ENCODE data around the gene KAT8. TPM values are rescaled to one million over a fixed set of nuclear protein-coding genes. Genes with fewer than 3 reads are reported as not detected.

KAT8 gene
- 30.5 and 30.7 TPM in 2 replicates for total RNA-seq (2014; rRNA removed)
- polyA plus RNA-seq (2012): 16.7 TPM

DNA sequence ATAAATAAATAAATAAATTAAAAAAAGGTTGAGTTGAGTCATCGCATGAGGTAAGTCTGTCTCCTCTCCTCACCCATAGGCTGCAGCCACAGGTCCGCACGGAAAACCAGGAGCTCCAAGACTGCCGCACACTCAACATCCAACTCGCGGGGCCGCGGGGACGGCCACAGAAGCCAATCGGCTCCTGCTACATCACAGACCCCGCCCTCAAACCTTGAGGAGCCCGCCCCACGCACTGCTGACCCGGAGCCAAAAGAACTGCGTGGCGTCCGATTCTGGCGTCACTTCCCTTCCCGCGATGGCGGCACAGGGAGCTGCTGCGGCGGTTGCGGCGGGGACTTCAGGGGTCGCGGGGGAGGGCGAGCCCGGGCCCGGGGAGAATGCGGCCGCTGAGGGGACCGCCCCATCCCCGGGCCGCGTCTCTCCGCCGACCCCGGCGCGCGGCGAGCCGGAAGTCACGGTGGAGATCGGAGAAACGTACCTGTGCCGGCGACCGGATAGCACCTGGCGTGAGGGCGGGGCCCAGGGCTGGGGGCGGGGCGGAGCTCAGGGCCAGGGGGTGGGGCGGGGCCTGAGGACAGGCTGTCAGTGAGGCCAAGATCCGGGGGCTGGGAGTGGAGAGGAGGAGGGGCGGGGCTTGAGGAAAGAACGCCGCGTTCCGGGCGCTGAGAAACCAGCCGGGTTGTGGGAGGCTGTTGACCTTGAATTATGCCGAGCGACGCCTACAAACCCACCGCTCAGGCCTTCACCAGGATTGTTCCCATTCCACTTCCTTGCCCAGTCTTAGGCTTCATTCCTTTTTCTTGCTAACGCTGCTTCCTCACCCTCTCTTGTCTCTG, at the start of gene KAT8:
TSS of gene KAT8 (plus strand) at position 281 of the 839 bp plus-strand sequence. CDS start at position 299, 18 bp downstream.
- peak; percentile 98 for DNase-seq (ENCODE audit: low read depth)

GRCh38 chr16:31071861-31072260, 45.6 kb upstream of the KAT8 start:
- DNase-seq (ENCODE audit: low read depth): peak; percentile 100

DNA sequence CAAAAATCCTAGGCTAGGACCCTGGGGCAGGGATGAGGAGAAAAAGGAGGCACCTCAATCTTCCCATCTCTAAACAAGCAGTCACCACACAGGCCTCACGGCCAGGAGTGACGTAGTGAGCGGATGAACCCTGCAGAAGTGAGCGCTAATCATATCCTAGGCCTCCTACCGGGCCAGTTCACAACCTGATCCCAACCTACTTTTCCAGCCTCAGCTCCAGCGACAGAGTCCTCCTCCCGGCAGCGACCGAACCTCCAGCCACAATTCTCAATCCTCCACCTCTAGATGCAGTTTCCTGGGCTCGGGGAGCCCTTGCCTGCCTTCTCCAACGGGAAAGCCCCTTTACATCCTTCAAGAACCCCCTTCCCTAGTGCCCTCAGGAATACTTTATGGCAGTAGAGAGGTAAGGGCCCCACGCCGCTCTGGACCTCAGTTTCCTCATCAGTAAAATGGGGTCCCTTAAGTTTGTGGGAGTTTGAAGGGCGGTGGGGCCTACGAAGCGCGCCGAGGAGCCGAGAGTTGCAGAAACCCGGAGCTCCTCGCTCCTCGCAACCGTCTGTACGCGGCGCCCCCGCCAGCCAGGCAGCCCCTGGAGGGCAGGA, 44.8 kb upstream of the KAT8 start:
- DNase-seq (ENCODE audit: low read depth): peak; percentile 68

DNA sequence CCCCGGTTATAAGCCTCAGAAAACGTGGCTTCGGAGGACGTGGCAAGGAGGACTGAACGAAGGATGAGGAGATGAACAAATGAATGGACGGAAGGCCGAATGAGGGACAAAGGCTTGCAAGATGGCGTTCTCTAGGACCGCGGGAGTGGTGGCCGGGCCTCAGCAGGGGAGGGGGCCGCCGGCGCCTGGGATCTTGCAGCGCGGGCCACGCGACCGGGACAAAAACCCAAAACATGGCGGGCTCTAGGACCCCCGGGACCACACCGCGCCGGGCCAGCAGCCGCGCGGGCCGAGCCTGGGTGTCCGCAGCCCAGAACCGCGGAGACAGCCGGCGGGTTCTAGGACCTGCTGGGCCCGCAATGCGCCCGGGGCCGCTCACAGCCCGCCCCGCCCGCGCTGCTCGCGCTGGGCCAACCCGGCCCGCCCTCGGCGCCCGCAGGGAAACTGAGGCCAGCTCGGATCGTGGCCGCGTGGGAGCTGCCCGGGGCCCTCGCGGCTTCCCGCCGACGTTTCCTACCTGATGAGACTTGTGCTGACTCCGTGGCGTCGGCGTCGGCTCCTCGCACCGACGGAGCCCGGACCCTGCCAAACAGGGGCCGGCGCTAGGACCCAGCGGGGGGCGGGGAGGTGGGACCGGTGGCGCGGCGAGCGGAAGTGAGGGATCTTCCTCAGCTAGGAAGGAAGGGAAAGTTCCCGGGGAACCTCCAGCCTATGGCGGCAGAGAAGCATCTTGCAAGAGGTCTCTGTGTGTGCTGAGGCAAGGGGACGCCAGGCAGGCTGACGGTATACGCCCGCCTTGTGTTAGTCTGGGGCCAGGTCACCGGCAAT, 44.1 kb upstream of the KAT8 start:
- peak; percentile 89 for DNase-seq (ENCODE audit: low read depth)

- DNase-seq (ENCODE audit: low read depth): peak; percentile 99
Measured at GRCh38 chr16:31073970-31074813, 43.3 kb upstream of the KAT8 start, which contains the start of the genes ZNF646 and ZNF668. ZNF646 (plus strand) TSS chr16:31074422; CDS start chr16:31076325, 1,903 bp downstream. ZNF668 (minus strand) TSS chr16:31074240; CDS start chr16:31064459, 9,781 bp downstream.

DNA sequence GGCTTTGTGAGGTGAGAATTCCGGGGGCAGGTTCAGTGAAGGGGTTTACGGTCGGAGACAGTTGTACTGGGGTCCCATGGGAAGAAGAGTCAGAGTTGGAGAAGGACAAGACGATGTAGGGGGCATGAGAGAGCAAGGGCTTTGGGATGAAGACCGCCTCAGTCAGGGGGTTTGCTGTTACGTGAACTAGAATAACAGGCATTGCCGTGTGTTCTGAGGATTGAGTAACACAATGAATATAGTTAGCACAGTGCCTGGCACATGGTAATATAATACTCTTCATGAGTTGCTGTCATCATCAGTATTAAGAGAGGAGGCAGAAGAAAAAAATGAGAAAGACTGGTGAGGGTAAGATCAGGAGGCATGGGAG, 42.7 kb upstream of the KAT8 start:
- no peak for DNase-seq (ENCODE audit: low read depth)

DNA sequence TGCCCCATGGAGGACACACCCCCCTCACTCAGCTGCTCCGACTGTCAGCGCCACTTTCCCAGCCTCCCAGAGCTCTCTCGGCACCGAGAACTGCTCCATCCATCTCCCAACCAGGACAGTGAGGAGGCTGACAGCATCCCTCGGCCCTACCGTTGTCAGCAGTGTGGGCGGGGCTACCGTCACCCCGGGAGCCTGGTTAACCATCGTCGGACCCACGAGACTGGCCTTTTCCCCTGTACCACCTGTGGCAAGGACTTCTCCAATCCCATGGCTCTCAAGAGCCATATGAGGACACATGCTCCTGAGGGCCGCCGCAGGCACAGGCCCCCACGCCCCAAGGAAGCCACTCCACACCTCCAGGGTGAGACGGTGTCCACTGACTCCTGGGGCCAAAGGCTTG, 41.1 kb upstream of the KAT8 start:
- DNase-seq (ENCODE audit: low read depth): no peak

- DNase-seq (ENCODE audit: low read depth): no peak
Measured at GRCh38 chr16:31077024-31077423, 40.4 kb upstream of the KAT8 start.

DNA sequence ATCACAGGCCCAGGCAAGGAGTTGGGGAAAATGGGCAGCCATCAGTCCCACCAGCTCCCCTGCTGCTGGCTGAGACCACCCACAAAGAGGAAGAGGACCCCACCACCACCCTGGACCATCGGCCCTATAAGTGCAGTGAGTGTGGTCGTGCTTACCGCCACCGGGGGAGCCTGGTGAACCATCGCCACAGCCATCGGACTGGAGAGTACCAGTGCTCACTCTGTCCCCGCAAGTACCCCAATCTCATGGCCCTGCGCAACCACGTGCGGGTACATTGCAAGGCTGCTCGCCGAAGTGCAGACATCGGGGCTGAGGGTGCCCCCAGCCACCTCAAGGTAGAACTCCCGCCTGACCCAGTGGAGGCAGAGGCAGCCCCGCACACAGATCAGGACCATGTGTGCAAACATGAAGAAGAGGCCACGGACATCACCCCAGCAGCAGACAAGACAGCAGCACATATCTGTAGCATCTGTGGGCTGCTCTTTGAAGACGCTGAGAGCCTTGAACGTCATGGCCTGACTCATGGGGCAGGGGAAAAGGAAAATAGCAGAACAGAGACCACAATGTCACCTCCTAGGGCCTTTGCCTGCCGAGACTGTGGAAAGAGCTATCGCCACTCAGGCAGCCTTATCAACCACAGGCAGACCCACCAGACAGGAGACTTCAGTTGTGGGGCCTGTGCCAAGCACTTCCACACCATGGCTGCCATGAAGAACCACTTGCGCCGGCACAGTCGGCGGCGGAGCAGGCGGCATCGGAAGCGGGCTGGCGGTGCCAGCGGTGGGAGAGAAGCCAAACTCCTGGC, 39.7 kb upstream of the KAT8 start:
- DNase-seq (ENCODE audit: low read depth): no peak

GRCh38 chr16:31078597-31079341, 38.7 kb upstream of the KAT8 start:
- no peak for DNase-seq (ENCODE audit: low read depth)

DNA sequence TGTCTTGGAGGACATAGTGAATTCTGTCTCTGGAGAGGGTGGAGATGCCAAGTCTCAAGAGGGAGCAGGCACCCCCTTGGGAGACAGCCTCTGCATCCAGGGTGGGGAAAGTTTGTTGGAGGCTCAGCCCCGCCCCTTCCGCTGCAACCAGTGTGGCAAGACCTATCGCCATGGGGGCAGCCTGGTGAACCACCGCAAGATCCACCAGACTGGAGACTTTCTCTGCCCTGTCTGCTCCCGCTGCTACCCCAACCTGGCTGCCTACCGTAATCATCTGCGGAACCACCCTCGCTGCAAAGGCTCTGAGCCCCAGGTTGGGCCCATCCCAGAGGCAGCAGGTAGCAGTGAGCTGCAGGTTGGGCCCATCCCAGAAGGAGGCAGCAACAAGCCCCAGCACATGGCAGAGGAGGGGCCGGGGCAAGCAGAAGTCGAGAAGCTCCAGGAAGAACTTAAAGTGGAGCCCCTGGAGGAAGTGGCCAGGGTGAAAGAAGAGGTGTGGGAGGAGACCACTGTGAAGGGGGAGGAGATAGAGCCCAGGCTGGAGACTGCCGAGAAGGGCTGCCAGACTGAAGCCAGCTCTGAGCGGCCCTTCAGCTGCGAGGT, 38.0 kb upstream of the KAT8 start:
- no peak for DNase-seq (ENCODE audit: low read depth)

DNA sequence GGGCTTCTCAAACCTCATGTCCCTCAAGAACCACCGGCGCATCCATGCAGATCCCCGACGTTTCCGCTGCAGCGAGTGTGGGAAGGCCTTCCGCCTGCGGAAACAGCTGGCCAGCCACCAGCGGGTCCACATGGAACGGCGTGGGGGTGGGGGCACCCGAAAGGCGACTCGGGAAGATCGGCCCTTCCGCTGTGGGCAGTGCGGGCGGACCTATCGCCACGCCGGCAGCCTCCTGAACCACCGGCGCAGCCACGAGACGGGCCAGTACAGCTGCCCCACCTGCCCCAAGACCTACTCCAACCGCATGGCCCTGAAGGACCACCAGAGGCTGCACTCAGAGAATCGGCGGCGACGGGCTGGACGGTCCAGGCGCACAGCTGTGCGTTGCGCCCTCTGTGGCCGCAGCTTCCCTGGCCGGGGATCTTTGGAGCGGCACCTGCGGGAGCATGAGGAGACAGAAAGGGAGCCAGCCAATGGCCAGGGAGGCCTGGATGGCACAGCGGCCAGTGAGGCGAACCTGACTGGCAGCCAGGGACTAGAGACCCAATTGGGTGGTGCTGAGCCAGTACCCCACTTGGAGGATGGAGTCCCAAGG, 37.3 kb upstream of the KAT8 start:
- no peak for DNase-seq (ENCODE audit: low read depth)

GRCh38 chr16:31080756-31081419, 36.6 kb upstream of the KAT8 start:
- DNase-seq (ENCODE audit: low read depth): no peak

DNA sequence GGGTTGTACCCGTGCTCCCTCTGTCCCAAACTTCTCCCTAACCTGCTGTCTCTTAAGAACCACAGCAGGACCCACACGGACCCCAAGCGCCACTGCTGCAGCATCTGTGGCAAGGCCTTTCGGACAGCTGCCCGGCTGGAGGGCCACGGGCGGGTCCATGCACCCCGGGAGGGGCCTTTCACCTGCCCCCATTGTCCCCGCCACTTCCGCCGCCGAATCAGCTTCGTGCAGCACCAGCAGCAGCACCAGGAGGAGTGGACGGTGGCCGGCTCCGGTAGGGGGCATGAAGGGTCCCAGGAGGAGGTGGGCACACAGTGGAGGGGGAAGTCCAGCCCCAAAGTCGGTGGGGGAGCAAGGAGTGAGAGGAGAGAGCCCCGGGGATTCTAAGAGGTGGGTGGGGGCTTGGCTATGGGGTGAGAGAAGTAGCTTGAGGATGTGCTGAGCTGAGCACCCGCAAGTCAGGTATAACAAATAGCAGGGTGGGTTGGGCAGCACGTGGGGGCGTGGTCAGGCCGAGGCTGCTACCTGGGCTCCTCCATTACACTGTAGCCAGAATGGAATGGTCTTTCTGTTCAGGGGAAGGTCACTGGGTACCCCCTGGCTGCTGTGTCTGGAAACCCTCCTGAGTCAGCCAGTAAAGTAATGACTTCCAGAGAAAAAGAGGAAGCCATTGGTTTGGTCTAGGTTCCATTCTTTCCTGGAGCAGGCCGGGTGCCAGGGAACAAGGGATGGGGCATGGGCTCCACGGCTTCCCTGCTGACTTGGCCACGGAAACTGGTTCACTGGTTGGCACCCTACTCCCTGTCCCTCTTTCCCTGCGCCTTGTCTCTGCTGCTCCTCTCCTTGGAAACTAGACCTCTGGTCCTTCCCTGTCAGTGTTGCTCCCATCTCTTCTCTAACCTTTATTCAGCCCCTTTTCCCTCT, 35.8 kb upstream of the KAT8 start:
- DNase-seq (ENCODE audit: low read depth): no peak

- no peak for DNase-seq (ENCODE audit: low read depth)
Measured at GRCh38 chr16:31082368-31083045, 35.0 kb upstream of the KAT8 start.

GRCh38 chr16:31083081-31083480, 34.4 kb upstream of the KAT8 start:
- DNase-seq (ENCODE audit: low read depth): no peak
